Measurements from ENCODE around the gene LTBP1.

LTBP1 gene

DNA sequence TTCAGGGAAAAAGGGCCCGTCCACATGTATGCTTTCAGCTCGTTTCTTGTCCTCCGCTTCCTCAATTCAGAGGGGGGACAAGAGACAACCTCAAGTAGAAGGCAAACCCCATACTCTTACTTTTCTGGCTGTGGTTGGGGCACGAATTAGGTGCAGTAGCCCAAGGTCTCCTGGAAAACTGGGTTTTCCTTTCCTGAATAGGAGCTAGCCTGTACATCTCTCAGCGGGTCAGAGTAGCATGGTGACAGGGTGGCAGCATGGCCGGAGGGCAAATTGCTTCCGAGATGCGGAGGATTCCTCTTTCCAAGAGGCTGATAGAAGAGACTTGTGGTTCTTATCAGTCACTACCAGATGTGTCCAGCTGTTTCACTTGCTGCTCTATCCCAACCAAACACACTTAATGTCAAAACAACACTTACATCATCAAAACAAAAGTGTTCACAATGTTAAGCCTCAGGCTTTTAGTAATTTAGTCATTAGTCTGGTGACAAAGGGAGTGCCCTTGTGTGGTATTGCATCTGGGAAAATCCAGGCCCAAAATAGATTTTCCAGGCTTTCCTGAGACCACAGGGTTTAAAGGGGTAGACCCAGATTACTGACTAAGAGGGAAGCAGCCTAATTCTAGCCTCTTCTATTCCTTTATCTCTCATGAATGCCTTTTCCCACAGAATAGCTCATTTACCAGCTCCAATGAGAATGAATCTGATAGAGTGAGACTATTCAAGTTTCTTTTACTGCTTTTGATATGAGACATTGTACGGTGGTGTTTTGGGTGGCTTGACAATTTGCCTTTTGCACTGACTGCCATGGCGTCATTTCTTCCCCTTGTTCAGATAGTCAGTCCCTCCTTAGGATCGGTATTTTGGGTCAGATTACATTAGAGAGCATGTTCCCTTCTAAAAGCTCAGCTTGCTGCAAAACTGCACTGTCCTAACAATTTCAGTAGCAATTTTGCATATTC, 162.0 kb downstream of the LTBP1 start:
- DNase-seq: no peak

DNA sequence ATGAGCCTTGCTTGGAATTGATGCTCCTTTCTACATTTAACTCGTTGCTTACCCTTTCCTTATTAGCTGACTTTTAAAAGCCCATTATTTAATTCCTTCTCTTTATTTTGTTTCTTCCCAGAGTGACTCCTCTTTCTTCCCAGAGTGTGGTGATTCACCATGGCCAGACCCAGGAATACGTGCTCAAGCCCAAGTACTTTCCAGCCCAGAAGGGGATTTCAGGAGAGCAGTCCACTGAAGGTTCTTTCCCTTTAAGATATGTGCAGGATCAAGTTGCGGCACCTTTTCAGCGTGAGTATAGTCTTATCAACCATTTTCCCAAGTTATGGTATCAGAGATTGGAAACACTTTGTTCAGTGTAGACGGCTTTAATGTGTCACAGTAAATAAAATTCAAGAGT, 163.7 kb downstream of the LTBP1 start:
- no peak for DNase-seq

DNA sequence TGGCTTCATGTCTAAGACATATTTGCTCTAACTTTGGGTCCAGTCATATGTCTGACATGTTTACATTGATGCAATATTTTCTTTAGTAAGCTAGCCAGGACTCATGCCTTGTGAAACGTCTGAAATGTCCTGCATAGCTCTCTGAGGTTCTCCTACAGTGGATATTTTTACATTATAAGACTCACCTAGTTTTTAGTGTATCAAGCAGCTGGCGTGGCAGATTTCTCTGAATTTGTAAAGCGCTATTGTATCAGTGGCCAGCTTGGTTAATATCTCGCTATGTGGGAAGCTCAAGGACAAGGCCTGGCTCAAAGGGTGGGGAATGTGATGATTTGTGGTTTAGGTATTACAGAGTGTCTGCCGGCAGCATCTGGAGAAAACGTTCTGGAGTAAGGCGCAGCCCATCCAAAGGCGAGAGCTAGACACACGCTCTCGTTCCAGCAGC, 164.3 kb downstream of the LTBP1 start:
- no peak for DNase-seq

DNA sequence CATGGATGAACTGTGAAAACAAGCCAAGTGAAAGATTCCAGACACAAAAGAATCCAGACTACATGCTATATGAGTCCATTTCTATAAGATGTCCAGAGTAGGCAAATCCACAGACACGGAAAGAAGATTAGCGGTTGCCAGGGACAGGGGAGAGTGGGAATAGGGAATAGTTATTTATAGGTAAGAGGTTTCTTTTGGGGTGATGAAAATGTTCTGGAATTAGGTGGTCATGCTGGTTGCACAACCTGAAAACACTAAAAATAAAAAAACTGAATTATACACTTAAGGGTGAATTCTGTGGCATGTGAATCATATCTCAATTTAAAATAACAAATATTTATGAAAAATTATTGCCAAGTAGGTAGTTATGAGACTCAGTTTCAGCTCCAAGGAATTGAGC, 168.4 kb downstream of the LTBP1 start:
- DNase-seq: no peak

DNA sequence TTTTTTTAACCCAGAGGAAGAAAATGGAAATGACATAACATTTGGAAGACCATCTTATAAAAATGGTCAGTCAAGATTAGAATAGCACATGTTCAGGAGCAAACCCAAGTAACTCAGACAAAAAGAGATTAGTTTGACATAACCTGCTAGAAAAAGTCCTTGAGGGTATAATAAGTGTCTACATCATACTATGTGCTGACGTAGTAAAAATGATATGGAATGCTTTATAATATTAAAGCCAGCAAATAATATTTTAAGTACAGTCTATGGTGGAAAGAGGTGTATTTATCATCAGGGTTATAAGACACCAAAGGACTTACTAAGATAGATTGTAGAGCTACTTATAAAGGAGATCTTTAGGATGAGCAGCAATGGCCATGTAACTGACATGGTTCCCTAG, 169.0 kb downstream of the LTBP1 start:
- no peak for DNase-seq

DNA sequence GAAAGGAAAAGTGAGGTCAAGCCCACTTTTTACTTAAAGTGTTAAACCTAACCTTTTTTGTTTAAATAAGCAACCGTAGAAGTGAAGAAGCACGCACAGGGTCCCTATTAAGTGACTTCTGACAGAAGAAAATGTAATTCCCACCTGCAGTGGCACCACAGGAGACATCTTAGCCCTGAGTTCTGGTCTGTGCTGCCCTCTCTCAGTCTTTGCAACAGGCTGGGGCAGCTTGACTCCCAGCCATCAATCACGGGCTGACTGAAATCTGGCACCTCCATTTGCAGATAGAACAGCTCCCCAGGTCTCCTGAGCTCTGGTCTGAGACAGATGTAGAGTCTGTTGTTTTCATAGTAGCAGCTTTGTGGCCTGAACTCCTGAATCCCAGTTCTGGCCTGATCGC, 170.0 kb downstream of the LTBP1 start:
- no peak for DNase-seq

DNA sequence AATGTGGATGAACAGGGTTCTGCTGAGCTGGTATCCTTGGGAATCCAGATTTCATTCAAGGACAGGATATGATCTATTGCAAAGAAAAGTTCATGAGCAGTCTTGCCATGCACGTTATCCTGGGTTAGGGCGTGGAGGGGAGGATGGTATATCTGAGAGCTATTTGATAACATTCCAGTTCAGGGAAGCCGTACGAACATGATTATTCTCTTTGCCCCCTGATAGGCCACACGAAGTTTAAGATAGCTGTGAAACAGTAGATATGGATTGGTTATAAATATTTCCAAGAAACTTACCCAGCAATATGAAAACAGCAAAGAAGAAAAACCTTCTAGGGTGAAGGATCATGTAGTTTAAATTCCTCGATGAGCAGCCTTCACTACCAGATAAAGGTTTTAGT, 171.9 kb downstream of the LTBP1 start:
- no peak for DNase-seq

DNA sequence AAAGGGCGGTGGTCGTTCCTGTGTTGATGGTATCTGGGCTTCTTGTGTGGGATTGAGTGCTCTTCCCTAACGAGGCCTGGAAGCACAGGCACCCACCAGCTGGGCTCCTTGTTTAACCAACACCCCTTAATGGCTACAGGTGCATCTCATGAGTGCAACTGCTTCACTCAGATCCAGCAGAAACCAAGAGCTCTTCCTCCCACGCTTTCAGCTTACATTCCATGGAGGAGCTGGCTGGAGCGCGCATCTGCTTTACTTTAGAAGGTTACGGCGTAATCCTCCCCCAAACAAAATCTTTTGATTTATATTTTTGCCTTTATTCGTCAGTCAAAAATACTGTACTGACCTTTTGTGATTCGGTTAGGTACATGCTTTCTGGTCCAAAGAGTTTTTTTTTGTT, 174.7 kb downstream of the LTBP1 start:
- no peak for DNase-seq

DNA sequence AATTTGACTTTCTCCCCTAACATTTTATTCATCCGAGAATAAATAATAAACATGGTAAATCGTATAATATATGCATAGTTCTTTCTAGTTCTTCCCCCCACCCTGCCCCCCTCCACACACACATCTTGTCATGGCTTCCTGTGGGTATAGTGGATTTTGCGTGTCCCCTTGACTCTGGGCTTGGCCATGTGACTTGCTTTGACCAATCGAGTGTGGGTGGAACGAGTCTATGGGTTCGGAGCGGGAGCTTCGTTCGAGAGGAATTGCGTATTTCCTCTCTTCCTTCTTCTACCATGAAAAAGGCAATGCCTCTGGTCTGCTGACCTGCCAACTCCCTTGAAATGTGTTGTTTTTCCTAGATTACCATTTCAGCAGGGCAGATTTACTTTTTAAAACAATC, 175.2 kb downstream of the LTBP1 start:
- DNase-seq: no peak

DNA sequence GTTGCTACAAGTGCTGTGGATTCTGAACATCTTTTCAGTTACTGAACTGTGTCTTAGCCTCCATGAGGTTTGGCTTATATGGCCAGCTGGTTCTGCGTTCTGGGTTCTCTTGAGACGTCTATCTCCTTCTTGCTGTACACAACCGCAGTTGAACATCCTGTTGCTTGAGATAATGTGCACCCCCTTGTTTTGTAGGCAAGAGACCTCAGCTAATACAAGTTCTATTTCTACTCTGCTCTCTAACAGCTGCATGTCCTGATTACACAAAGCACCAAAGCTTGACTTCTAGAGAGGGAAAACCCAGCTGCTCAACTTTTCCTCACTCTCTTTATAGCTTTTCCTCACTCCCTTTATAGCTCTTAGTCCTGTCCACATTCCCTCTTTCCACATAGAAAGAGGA, 176.0 kb downstream of the LTBP1 start:
- DNase-seq: no peak

DNA sequence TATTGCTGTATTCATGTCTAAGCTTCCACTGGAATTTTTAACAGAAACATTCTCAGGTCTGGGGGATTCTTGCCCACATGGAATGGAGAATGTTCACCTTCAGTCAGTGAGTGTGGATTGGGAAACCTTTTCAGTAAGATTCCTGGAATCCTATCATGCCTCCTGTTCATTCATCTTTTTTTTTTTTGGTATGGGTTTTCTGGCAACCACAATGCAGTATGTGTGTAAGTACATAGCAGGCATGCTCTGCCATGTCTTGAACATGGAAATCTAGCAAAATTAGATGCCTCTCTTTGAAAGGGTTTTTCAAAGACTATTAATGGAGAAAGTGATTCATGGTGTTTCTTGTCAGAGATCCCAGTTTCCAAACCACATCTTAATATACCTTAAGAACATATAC, 176.5 kb downstream of the LTBP1 start:
- no peak for DNase-seq

DNA sequence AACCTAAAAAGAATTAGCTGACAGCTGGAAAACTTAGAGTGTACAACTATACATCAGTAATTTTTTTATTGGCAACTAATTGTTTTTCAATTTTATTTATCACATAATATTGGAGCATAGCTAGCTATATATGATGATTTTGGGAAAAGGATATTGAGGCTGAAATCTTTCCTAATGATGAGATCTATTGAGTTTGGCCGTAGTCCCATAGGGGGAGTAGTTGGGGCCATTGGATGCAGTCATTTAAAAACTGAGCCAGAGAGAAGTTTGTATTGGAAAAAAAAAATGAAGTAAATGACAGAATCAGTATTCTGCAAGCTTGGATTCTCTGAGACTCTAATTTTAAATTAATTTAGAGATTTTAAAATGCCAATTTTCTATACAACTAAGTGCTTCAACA, 179.8 kb downstream of the LTBP1 start:
- DNase-seq: no peak

DNA sequence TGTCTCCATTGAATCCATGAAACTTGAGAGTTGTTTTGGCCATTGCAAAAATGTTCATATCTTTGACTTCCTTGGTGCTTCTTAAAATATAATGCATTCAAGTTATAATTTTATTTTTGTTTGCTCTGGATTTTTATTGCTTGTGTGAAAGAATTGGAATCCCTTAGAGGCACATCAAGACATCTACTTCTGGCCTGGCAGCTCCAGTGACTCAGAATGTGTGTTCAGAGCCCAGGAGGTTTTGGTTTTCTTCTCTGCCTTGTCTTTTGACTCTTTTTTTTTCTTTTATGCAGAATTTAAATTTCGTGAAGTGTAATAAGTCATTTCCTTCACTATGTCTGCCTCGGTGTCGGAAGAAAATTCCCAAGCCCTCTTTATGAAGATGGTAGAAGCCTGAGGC, 180.2 kb downstream of the LTBP1 start:
- DNase-seq: no peak

DNA sequence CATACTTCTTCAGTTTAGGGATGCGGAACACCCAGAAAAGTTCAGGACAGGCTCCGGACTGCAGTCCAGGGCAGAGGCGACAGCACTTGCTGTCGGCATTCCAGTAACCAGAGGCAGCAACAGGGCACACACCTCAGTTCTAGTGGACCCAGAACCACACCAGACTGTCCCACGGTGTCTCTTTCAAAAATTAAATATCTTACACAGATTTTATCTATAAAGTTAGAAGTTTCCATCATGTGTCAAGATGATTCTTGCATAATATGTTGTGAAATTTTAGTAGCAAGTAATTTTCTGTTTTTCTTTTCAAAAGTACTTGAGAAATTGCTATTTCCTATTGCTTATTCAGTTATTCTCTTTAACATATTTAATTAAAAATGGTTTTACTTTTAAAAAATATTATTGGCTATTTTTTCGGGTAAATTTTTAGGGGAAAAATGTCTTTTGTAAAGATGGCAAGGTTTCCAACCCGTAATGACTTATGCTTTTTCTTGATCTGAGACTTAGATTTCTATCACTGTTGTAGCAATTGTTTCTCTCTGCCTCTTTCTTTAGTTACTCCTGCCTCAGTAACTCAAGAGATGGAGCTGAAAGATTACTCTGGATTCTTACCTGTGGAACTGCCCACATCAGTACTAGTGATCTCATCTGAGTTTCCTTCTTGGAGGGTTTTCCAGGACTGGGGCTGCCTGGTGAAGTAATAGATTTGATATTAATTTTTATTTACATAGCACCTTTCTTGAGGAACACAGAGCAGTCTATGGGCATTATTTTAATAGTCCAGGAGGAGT, 182.7 kb downstream of the LTBP1 start:
- no peak for DNase-seq

DNA sequence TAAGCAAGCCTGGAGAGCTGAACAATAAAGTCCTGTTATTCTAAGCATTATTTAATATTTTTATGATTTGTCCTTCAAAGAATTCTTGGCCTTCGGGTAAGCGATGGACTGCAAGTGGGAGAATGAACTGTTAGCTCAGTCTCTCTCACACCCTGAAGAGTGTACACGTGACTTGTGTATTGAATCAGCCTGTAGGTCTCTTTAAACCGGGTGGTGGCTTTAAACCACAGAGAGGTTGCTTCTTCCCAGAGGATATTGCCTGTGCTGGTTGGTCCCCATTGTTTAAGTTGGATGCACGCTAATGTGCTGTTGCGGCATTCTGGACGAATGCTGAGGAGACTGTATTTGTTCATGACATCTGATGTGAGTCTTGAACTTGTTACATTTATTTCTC, 183.3 kb downstream of the LTBP1 start:
- no peak for DNase-seq

DNA sequence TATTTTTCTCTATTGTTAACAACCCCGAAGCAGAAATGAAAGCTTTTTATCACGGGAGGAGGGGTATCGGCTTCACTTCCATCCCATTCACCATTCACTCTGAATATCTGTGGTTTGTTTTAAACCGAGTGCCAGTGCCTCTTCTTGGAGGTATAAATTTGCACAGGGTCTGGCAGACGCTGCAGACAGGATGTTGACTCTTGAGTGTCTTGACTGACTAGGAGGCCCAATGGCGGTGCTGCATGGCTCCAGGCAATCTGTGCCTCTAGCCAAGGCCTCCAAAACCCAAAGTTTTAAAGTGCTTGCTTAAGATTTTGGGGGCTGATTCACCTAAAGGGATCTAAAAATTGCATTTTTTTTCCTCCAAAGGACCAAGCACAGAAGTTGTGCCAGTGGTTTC, 183.8 kb downstream of the LTBP1 start:
- no peak for DNase-seq

DNA sequence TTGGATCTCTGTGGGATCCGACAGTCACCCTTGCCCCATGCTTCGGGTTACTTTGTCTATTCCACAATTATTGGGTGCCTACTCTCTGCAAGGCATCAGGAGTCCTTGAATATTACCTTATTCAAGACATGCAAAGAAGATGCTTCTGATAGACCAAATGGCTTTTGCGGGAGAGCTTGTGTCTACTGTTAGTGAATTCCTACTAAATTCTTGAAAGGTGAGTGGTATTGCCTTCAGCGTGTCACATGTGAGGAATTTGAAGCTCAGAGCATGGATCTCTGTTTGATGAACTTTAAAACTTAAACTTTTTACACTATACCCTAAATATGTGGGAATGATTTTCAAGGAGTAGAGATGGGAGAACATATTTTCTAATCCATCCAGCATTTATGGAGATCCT, 184.4 kb downstream of the LTBP1 start:
- DNase-seq: no peak

DNA sequence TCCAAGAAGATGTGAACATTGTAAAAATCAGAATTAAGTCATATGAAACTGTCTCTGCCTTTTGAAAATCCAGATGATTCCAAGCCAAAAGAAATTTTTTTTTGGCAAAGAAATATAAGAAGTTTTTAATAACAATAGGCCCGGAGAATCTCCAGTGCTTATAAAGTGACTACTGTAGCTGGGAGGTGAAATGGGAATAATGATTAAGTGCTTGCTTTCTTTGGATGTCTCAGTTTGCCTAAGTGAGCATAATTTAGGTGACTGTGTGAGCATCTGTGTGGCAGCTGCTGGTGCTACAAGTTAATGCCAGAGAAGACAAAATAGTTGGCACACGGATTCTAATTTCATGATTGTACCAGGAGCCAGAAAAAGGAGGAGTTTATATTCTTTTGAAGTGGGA, 185.0 kb downstream of the LTBP1 start:
- DNase-seq: no peak

DNA sequence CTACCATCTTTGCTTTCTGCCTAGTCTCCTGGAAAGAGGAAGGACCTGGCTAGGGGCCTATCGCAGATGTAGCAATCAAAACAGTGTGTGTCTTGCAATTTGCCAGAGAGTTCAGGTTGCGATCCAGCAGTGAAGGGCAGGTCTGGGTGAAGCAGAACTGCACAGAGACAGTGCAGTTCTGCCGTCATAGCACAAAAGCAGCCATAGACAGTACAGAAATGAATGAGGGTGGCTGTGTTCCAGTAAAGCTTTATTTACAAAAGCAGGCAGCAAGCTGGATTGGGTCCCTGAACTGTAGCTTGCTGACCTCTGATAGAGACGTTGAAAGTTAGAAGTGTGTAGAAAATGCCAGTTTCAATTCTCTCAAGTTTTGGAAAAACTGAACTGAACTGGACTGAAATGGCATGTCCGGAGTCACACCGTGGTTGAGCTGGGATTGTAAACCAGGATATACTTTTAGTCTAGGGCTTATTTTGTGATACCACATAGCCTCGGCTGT, 186.8 kb downstream of the LTBP1 start:
- DNase-seq: peak in 1 of 56 donors; percentile 6

DNA sequence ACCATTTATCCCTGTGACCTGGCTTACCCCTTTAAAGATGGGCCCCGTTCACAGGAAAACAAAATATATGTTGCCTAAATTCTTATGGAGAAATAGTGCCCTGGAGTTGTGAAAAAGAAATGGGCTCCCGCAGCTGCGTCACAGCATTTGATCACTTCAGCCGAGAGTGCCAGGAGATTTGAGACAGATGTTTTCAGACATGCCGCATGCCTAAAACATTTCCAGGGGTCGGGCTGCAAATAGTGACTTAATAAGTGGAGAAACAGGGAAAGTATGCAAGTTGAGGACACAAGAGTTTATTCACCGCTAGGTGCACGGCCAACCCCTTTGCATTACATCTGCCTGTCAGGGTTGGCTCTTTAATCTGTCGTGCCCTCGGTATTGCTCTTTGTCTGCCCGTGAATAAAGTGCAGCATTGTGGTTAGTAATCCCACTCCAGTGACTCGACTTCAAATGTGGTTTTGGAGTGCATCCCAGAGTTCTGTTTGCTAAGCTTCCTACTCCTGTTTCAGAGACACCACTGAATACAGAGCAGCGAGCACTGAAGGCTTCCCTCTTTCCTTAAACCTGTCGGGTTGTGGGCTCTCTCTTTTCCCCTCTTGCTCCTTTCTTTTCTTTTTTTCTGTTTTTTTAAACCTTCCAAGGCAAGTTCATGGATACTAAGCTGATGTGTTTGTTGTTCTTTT, 187.5 kb downstream of the LTBP1 start:
- DNase-seq: peak in 34 of 56 donors; percentile 3 to 64 (median 24)

DNA sequence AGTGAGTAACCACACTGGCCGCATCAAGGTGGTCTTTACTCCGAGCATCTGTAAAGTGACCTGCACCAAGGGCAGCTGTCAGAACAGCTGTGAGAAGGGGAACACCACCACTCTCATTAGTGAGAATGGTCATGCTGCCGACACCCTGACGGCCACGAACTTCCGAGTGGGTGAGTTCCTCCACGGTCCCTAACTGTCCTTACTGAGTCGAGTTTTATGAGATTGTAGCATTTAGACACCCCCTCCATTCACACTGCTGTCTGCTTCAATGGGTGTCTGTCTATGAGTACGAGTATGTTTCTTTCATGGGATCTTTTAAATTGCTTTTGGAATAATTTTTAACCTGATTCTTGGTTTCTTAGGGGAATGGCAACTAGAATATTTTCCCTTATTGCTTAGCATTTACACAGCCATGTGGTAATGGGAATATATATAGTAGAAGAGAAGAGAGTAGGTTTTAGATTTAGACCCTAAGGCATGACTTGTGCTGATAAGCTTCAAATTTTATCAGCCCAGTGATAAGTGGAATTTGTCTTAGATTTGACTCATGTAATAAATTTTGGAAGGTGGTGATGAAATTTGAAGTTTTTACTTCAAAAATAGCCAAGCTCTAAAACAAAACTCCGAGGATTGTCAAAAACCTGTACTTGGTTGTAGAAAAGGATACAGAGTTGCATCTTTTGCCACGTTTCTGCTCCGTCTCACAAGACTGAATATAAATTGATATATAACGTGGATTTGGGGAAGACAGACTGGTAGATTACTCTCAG, 188.2 kb downstream of the LTBP1 start:
- peak in 2 of 56 donors; percentile 6 to 34 for DNase-seq
